HEK293 (cell line): ENCODE measurements around the gene CUEDC1.

Source experiments
- BCL11A ChIP-seq: fragments of 450-650 bp; formaldehyde crosslinking; IDR thresholded peaks from 2 replicates; pipeline ENCODE4 v1.5.1; 2016; ENCODE audit warnings: low read depth, missing biosample characterization, missing genetic modification characterization
- GLI4 ChIP-seq: fragments of 450-650 bp; formaldehyde crosslinking; IDR thresholded peaks from 2 replicates; pipeline ENCODE4 v1.5.1; 2016; ENCODE audit warnings: missing biosample characterization, missing genetic modification characterization
- GLIS1 ChIP-seq: fragments of 450-650 bp; formaldehyde crosslinking; IDR thresholded peaks from 2 replicates; pipeline ENCODE4 v1.5.1; 2016; ENCODE audit warnings: missing biosample characterization, missing genetic modification characterization
- HOXC10 ChIP-seq: sonication (generic); formaldehyde crosslinking; IDR thresholded peaks from 2 replicates; pipeline ENCODE4 v1.8.1; 2023; ENCODE audit warnings: mild to moderate bottlenecking, missing genetic modification reagents
- HOXD13 ChIP-seq: sonication (generic); formaldehyde crosslinking; IDR thresholded peaks from 2 replicates; pipeline ENCODE4 v1.8.0; 2022; ENCODE audit warnings: missing genetic modification reagents, borderline replicate concordance
- KLF1 ChIP-seq: fragments of 450-650 bp; formaldehyde crosslinking; IDR thresholded peaks from 2 replicates; pipeline ENCODE4 v1.5.1; 2016; ENCODE audit warnings: missing biosample characterization, missing genetic modification characterization
- KLF10 ChIP-seq: fragments of 450-650 bp; IDR thresholded peaks from 2 replicates; pipeline ENCODE4 v1.5.1; 2018; ENCODE audit warnings: missing biosample characterization, mild to moderate bottlenecking, missing genetic modification characterization
- KLF9 ChIP-seq: fragments of 450-650 bp; formaldehyde crosslinking; IDR thresholded peaks from 2 replicates; pipeline ENCODE4 v1.5.1; 2016; ENCODE audit warnings: missing biosample characterization, missing genetic modification characterization, low read depth
- MYNN ChIP-seq: fragments of 450-650 bp; formaldehyde crosslinking; IDR thresholded peaks from 2 replicates; pipeline ENCODE4 v1.5.1; 2016; ENCODE audit warnings: missing biosample characterization, missing genetic modification characterization, borderline replicate concordance
- SCRT1 ChIP-seq: fragments of 450-650 bp; formaldehyde crosslinking; IDR thresholded peaks from 2 replicates; pipeline ENCODE4 v1.5.1; 2016; ENCODE audit warnings: missing biosample characterization, missing genetic modification characterization, borderline replicate concordance
- SCRT2 ChIP-seq: fragments of 450-650 bp; formaldehyde crosslinking; IDR thresholded peaks from 2 replicates; pipeline ENCODE4 v1.5.1; 2016; ENCODE audit warnings: missing biosample characterization, missing genetic modification characterization
- SP2 ChIP-seq: fragments of 450-650 bp; formaldehyde crosslinking; IDR thresholded peaks from 2 replicates; pipeline ENCODE4 v1.5.1; 2016; ENCODE audit warnings: missing biosample characterization, missing genetic modification characterization
- ZEB2 ChIP-seq: fragments of 450-650 bp; formaldehyde crosslinking; IDR thresholded peaks from 2 replicates; pipeline ENCODE4 v1.5.1; 2016; ENCODE audit warnings: missing biosample characterization, missing genetic modification characterization
- ZNF335 ChIP-seq: fragments of 450-650 bp; formaldehyde crosslinking; conservative IDR thresholded peaks from 2 replicates; pipeline ENCODE4 v1.5.1; 2016; ENCODE audit warnings: missing biosample characterization, missing genetic modification characterization
- ZNF37A ChIP-seq: fragments of 450-650 bp; IDR thresholded peaks from 2 replicates; pipeline ENCODE4 v1.5.1; 2018; ENCODE audit warnings: missing biosample characterization, missing genetic modification characterization
- ZNF501 ChIP-seq: fragments of 450-650 bp; formaldehyde crosslinking; IDR thresholded peaks from 2 replicates; pipeline ENCODE4 v1.5.1; 2016; ENCODE audit warnings: missing biosample characterization, missing genetic modification characterization
- ZNF548 ChIP-seq: fragments of 450-650 bp; formaldehyde crosslinking; IDR thresholded peaks from 2 replicates; pipeline ENCODE4 v1.5.1; 2016; ENCODE audit warnings: missing biosample characterization, missing genetic modification characterization
- ZNF560 ChIP-seq: fragments of 450-650 bp; formaldehyde crosslinking; IDR thresholded peaks from 2 replicates; pipeline ENCODE4 v1.5.1; 2017; ENCODE audit warnings: missing biosample characterization, missing genetic modification characterization, borderline replicate concordance
- ZNF624 ChIP-seq: fragments of 450-650 bp; formaldehyde crosslinking; IDR thresholded peaks from 2 replicates; pipeline ENCODE4 v1.5.1; 2017; ENCODE audit warnings: missing biosample characterization, missing genetic modification characterization
- ZNF629 ChIP-seq: fragments of 450-650 bp; formaldehyde crosslinking; IDR thresholded peaks from 2 replicates; pipeline ENCODE4 v1.5.1; 2017; ENCODE audit warnings: missing biosample characterization, missing genetic modification characterization
- ZNF658 ChIP-seq: fragments of 450-650 bp; formaldehyde crosslinking; IDR thresholded peaks from 2 replicates; pipeline ENCODE4; 2016; ENCODE audit warnings: missing biosample characterization, missing genetic modification characterization
- ZNF747 ChIP-seq: fragments of 450-650 bp; formaldehyde crosslinking; IDR thresholded peaks from 2 replicates; pipeline ENCODE4 v1.5.1; 2016; ENCODE audit warnings: missing biosample characterization, missing genetic modification characterization
- ZNF76 ChIP-seq: fragments of 450-650 bp; formaldehyde crosslinking; IDR thresholded peaks from 2 replicates; pipeline ENCODE4; 2016; ENCODE audit warnings: low read depth, missing biosample characterization, missing genetic modification characterization, borderline replicate concordance
- TF ChIP-seq, protein P1 (sequence below): fragments of 450-650 bp; formaldehyde crosslinking; IDR thresholded peaks from 2 replicates; pipeline ENCODE4 v1.5.1; 2016; ENCODE audit warnings: missing biosample characterization, missing genetic modification characterization
- TF ChIP-seq, protein P2 (sequence below): fragments of 450-650 bp; formaldehyde crosslinking; IDR thresholded peaks from 2 replicates; pipeline ENCODE4 v1.5.1; 2017; ENCODE audit warnings: missing biosample characterization, missing genetic modification characterization
- TF ChIP-seq, protein P3 (sequence below): fragments of 450-650 bp; formaldehyde crosslinking; IDR thresholded peaks from 2 replicates; pipeline ENCODE4 v1.5.1; 2016; ENCODE audit warnings: missing biosample characterization, missing genetic modification characterization
- TF ChIP-seq, protein P4 (sequence below): fragments of 450-650 bp; IDR thresholded peaks from 2 replicates; pipeline ENCODE4 v1.5.1; 2018; ENCODE audit warnings: missing biosample characterization, mild to moderate bottlenecking, missing genetic modification characterization
- TF ChIP-seq, protein P5 (sequence below): fragments of 450-650 bp; formaldehyde crosslinking; IDR thresholded peaks from 2 replicates; pipeline ENCODE4 v1.5.1; 2016; ENCODE audit warnings: missing biosample characterization, missing genetic modification characterization

The CUEDC1 gene

DNA sequence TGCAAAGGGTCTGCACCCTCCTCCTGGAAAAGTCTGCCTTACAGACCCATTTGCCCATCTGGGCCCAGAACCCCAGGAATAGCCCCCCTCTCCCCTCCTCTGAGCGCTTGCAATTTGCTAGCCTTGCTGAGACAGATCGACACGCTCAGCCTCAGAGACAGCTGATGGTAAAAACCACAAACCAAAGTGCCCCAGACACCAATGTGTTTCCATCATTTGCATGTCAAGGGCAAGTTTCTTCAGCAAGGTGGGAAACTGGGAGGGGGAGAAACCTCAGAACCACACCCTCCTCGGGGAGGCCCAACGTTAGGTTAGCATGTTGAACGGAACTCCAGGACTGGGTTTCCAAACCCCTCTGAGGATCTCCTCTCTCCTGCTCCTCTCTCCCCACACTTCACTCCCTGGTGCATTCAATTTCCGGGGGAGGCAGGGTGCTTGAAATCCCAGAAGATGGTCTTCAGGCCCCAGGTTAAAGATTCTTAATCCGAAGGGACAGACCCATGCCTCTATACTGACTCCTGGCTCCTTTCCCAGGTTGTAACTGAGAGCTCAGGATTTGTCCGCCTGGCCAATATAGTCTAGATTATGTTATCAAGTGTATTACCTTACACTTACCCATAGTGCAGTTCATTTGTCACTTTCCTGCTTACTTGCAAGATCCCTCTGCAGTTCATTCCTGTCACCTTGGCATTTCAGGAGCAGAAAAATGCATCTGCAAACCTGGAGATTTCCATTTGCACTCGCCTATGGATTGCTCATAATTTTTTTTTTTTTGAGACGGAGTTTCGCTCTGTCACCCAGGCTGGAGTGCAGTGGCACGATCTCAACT is 1.3 kb upstream of the CUEDC1 start (continued):
- TF ChIP-seq, protein P1, sequence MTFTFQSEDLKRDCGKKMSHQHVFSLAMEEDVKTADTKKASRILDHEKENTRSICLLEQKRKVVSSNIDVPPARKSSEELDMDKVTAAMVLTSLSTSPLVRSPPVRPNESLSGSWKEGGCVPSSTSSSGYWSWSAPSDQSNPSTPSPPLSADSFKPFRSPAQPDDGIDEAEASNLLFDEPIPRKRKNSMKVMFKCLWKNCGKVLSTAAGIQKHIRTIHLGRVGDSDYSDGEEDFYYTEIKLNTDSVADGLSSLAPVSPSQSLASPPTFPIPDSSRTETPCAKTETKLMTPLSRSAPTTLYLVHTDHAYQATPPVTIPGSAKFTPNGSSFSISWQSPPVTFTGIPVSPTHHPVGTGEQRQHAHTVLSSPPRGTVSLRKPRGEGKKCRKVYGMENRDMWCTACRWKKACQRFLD (tag by site-specific recombination): no peak
- TF ChIP-seq, protein P2, sequence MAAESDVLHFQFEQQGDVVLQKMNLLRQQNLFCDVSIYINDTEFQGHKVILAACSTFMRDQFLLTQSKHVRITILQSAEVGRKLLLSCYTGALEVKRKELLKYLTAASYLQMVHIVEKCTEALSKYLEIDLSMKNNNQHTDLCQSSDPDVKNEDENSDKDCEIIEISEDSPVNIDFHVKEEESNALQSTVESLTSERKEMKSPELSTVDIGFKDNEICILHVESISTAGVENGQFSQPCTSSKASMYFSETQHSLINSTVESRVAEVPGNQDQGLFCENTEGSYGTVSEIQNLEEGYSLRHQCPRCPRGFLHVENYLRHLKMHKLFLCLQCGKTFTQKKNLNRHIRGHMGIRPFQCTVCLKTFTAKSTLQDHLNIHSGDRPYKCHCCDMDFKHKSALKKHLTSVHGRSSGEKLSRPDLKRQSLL: no peak
- peak; percentile 84 for TF ChIP-seq KLF1 (tag by site-specific recombination)
- 0 out of 2 replicates have a peak, but pooled peaks have one; percentile 13 for TF ChIP-seq ZEB2 (tag by site-specific recombination)
- no peak for TF ChIP-seq GLI4 (tag by site-specific recombination)
- 0 out of 2 replicates have a peak, but pooled peaks have one; percentile 45 for TF ChIP-seq ZNF501 (tag by site-specific recombination)
- TF ChIP-seq HOXC10: no peak
- TF ChIP-seq, protein P3, sequence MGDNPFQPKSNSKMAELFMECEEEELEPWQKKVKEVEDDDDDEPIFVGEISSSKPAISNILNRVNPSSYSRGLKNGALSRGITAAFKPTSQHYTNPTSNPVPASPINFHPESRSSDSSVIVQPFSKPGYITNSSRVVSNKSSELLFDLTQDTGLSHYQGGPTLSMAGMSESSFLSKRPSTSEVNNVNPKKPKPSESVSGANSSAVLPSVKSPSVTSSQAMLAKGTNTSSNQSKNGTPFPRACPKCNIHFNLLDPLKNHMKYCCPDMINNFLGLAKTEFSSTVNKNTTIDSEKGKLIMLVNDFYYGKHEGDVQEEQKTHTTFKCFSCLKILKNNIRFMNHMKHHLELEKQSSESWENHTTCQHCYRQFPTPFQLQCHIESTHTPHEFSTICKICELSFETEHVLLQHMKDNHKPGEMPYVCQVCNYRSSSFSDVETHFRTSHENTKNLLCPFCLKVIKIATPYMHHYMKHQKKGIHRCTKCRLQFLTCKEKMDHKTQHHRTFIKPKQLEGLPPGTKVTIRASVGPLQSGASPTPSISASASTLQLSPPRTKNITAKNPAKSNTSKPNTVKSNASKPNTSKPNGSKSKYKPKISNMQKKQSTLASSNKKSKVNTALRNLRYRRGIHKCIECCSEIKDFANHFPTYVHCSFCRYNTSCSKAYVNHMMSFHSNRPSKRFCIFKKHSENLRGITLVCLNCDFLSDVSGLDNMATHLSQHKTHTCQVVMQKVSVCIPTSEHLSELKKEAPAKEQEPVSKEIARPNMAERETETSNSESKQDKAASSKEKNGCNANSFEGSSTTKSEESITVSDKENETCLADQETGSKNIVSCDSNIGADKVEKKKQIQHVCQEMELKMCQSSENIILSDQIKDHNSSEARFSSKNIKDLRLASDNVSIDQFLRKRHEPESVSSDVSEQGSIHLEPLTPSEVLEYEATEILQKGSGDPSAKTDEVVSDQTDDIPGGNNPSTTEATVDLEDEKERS (tag by site-specific recombination): no peak
- no peak for TF ChIP-seq SCRT2 (tag by site-specific recombination)
- TF ChIP-seq HOXD13 (CRISPR knock-in tag): no peak
- no peak for TF ChIP-seq ZNF560
- no peak for TF ChIP-seq ZNF37A (tag by site-specific recombination)
- TF ChIP-seq ZNF76 (tag by site-specific recombination): no peak; the same call in 1 of the 2 replicates
- no peak for TF ChIP-seq ZNF747 (tag by site-specific recombination)
- TF ChIP-seq, protein P4, sequence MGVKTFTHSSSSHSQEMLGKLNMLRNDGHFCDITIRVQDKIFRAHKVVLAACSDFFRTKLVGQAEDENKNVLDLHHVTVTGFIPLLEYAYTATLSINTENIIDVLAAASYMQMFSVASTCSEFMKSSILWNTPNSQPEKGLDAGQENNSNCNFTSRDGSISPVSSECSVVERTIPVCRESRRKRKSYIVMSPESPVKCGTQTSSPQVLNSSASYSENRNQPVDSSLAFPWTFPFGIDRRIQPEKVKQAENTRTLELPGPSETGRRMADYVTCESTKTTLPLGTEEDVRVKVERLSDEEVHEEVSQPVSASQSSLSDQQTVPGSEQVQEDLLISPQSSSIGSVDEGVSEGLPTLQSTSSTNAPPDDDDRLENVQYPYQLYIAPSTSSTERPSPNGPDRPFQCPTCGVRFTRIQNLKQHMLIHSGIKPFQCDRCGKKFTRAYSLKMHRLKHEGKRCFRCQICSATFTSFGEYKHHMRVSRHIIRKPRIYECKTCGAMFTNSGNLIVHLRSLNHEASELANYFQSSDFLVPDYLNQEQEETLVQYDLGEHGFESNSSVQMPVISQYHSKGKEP (tag by site-specific recombination): peak; percentile 72; the same call in 1 of the 2 replicates
- TF ChIP-seq ZNF624 (tag by site-specific recombination): no peak
- TF ChIP-seq GLIS1 (tag by site-specific recombination): peak; percentile 61
- TF ChIP-seq KLF9 (tag by site-specific recombination): peak; percentile 52
- TF ChIP-seq ZNF548 (tag by site-specific recombination): no peak
- no peak for TF ChIP-seq BCL11A (tag by site-specific recombination)
- TF ChIP-seq, protein P5, sequence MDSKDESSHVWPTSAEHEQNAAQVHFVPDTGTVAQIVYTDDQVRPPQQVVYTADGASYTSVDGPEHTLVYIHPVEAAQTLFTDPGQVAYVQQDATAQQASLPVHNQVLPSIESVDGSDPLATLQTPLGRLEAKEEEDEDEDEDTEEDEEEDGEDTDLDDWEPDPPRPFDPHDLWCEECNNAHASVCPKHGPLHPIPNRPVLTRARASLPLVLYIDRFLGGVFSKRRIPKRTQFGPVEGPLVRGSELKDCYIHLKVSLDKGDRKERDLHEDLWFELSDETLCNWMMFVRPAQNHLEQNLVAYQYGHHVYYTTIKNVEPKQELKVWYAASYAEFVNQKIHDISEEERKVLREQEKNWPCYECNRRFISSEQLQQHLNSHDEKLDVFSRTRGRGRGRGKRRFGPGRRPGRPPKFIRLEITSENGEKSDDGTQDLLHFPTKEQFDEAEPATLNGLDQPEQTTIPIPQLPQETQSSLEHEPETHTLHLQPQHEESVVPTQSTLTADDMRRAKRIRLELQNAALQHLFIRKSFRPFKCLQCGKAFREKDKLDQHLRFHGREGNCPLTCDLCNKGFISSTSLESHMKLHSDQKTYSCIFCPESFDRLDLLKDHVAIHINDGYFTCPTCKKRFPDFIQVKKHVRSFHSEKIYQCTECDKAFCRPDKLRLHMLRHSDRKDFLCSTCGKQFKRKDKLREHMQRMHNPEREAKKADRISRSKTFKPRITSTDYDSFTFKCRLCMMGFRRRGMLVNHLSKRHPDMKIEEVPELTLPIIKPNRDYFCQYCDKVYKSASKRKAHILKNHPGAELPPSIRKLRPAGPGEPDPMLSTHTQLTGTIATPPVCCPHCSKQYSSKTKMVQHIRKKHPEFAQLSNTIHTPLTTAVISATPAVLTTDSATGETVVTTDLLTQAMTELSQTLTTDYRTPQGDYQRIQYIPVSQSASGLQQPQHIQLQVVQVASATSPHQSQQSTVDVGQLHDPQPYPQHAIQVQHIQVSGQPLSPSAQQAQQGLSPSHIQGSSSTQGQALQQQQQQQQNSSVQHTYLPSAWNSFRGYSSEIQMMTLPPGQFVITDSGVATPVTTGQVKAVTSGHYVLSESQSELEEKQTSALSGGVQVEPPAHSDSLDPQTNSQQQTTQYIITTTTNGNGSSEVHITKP (tag by site-specific recombination): peak; percentile 83
- no peak for TF ChIP-seq SCRT1 (tag by site-specific recombination)
- TF ChIP-seq KLF10 (tag by site-specific recombination): peak; percentile 37; the same call in 1 of the 2 replicates
- TF ChIP-seq ZNF629 (tag by site-specific recombination): no peak
- TF ChIP-seq ZNF658 (tag by site-specific recombination): no peak
- peak; percentile 16; the same call in 1 of the 2 replicates for TF ChIP-seq SP2
- TF ChIP-seq ZNF335 (tag by site-specific recombination): no peak
- TF ChIP-seq MYNN (tag by site-specific recombination): no peak
